Esophagus squamous epithelium (tissue), 5 donors: ENCODE measurements around the gene KLHDC3. TPM values are rescaled to one million over a fixed set of nuclear protein-coding genes. Genes with fewer than 3 reads are reported as not detected.
A peak's percentile ranks its signal among the peaks of the same experiment; 100 is the strongest.

Source experiments
- DNase-seq: peaks from one replicate; lab custom pipeline; 2025; lab: John Stamatoyannopoulos, UW
- H3K27ac ChIP-seq, 4 donors: fragments of 200-600 bp; sonication (generic); one replicate each; pipeline ENCODE4 v1.5.1; 2016 to 2019; ENCODE audit warnings: mild to moderate bottlenecking in 1 of 4
- H3K27me3 ChIP-seq, 4 donors: fragments of 200-600 bp; sonication (generic); 1 replicate in 3 of 4; 2 replicates in 1 of 4; pipeline versions ENCODE4 v1.5.1 to v1.6.0; 2017 to 2021; ENCODE audit warnings: antibody characterized with exemption in 1 of 4
- H3K36me3 ChIP-seq, 3 donors: fragments of 200-600 bp; sonication (generic); one replicate each; pipeline ENCODE4 v1.5.1; 2016 to 2019
- H3K4me1 ChIP-seq, 3 donors: fragments of 200-600 bp; sonication (generic); one replicate each; pipeline ENCODE4 v1.5.1; 2017 to 2019
- H3K4me3 ChIP-seq, 4 donors: fragments of 200-600 bp; sonication (generic); 1 replicate in 3 of 4; 2 replicates in 1 of 4; pipeline ENCODE4 v1.5.1; 2016 to 2019; ENCODE audit warnings: mild to moderate bottlenecking in 2 of 4, moderate library complexity in 1 of 4
- H3K9me3 ChIP-seq, 3 donors: fragments of 200-600 bp; sonication (generic); one replicate each; pipeline ENCODE4 v1.5.1; 2016 to 2019
- CTCF ChIP-seq, 6 experiments: fragments of 450-650 bp in 4 of 6; fragments of 200-600 bp in 2 of 6; sonication (generic) in 2 of 6; IDR thresholded peaks; one replicate each; pipeline ENCODE4 v1.5.1; 2016 to 2019; ENCODE audit warnings: antibody characterized with exemption in 6 of 6, mild to moderate bottlenecking in 4 of 6, moderate library complexity in 4 of 6
- POLR2A ChIP-seq, 4 donors: fragments of 450-650 bp; IDR thresholded peaks; one replicate each; pipeline ENCODE4 v1.6.1; 2017; ENCODE audit warnings: antibody characterized with exemption in 4 of 4, mild to moderate bottlenecking in 4 of 4, moderate library complexity in 3 of 4
- WGBS, 2 donors: methylation state at CpG; one replicate each; pipeline ENCODE4 v1.1.5; 2018; 5-methylcytosine and 5-hydroxymethylcytosine counted together
- intact Hi-C: fragments of 100-400 bp; cut with DNase I; formaldehyde crosslinking; loops from one replicate; pipeline ENCODE4 v1.15.0; 2022
- total RNA-seq, 4 donors: library from RNA; depleted of rRNA; stranded (reverse); fragments of >200 nt; gene quantifications; one replicate each; pipeline ENCODE4 v1.1.0, GENCODE V29; 2016
- donor health status: DM: yes; HTN: yes; CAD: no.

Gene KLHDC3
- total RNA-seq, 4 donors from 2014 or later = 35.7 to 62.9 (median 48.5) TPM

GRCh38 chr6:43050981-43051380, 36.9 kb downstream of the KLHDC3 start:
- WGBS, 2 donors = 93 to 95% methylated on average over 4 to 12 of the region's 17 CpGs
- Histone ChIP-seq H3K9me3 (no peaks in the 10 kb centered on the region), H3K36me3 (peaks cover 3 to 60% (median 9%) of the 10 kb centered on the region in 3 donors), H3K27ac (no peak overlapping the region), H3K4me3 (no peak overlapping the region), H3K4me1 (peaks cover 0 to 31% (median 14%) of the 10 kb centered on the region in 3 donors), H3K27me3 (no peaks in the 10 kb centered on the region)
- no peak for DNase-seq
- intact Hi-C loops = no loop called here
- no peak for TF ChIP-seq CTCF (IDR thresholded peaks at IDR 0.05)
- no peak for TF ChIP-seq POLR2A (IDR thresholded peaks at IDR 0.05)

GRCh38 chr6:43052225-43052841, 38.3 kb downstream of the KLHDC3 start:
- no peak for DNase-seq
- 82 to 84% methylated on average over 2 to 6 of the region's 19 CpGs for WGBS, 2 donors
- peaks cover 4 to 60% (median 8%) of the 10 kb centered on the region in 3 donors for H3K36me3 ChIP-seq
- H3K9me3 ChIP-seq = no peaks in the 10 kb centered on the region
- peaks cover 0 to 33% (median 14%) of the 10 kb centered on the region in 3 donors for H3K4me1 ChIP-seq
- peak overlapping the region in 2 of 4 donors; percentile 77 to 95 for H3K4me3 ChIP-seq
- no peaks in the 10 kb centered on the region for H3K27me3 ChIP-seq
- intact Hi-C loops = no loop called here
- H3K27ac ChIP-seq = peak overlapping the region in 3 of 4 donors; percentile 95 to 97 (median 96)
- TF ChIP-seq POLR2A (IDR thresholded peaks at IDR 0.05) = no peak
- TF ChIP-seq CTCF (IDR thresholded peaks at IDR 0.05) = no peak

- Histone ChIP-seq H3K9me3 (no peaks in the 10 kb centered on the region), H3K4me1 (peaks cover 0 to 40% (median 15%) of the 10 kb centered on the region in 3 donors), H3K27ac (peak overlapping the region; percentile 95 to 97 (median 96)), H3K36me3 (peaks cover 4 to 60% (median 8%) of the 10 kb centered on the region in 3 donors), H3K27me3 (no peaks in the 10 kb centered on the region), H3K4me3 (peak overlapping the region; percentile 71 to 95 (median 80))
- WGBS, 2 donors = 16 to 22% methylated on average over 16 to 22 of the region's 22 CpGs
- no peak for TF ChIP-seq CTCF (IDR thresholded peaks at IDR 0.05)
- intact Hi-C loops = no loop called here
- no peak for DNase-seq
These were observed 38.9 kb downstream of the KLHDC3 start for GRCh38 chr6:43052842-43053544.

GRCh38 chr6:43053545-43054205, 39.6 kb downstream of the KLHDC3 start, which contains the start of gene CUL7:
Gene CUL7, minus strand, starts transcription at chr6:43053851. Its CDS starts 1,063 bp downstream, at chr6:43052788.
- DNase-seq = peak; percentile 54
- H3K36me3 ChIP-seq = peaks cover 4 to 55% (median 8%) of the 10 kb centered on the region in 3 donors
- no peaks in the 10 kb centered on the region for H3K9me3 ChIP-seq
- H3K27ac ChIP-seq = peak within 1 kb of the TSS; percentile 95 to 97 (median 96)
- H3K4me3 ChIP-seq = peak within 1 kb of the TSS; percentile 71 to 95 (median 80)
- intact Hi-C loops = no loop called here
- H3K4me1 ChIP-seq = peaks cover 3 to 46% (median 22%) of the 10 kb centered on the region in 3 donors
- TF ChIP-seq CTCF (IDR thresholded peaks at IDR 0.05) (peak in 3 of 6 experiments; percentile 4 to 32 (median 5)), POLR2A (IDR thresholded peaks at IDR 0.05) (peak in 1 of 4 donors; percentile 81)
- H3K27me3 ChIP-seq = no peaks in the 10 kb centered on the region
- WGBS, 2 donors = 2 to 4% methylated on average over 14 to 35 of the region's 45 CpGs
